ENCODE results near the gene FMO4. TPM values are rescaled to one million over a fixed set of nuclear protein-coding genes. Genes with fewer than 3 reads are reported as not detected.
"Not testable (repeated sequence)": the region's sequence is repeated elsewhere in the genome, so short reads cannot be mapped to it uniquely, and the experiment has no call there.

The FMO4 gene
- total RNA-seq, 1 donor from 2014 or later: 0.52 TPM

DNA sequence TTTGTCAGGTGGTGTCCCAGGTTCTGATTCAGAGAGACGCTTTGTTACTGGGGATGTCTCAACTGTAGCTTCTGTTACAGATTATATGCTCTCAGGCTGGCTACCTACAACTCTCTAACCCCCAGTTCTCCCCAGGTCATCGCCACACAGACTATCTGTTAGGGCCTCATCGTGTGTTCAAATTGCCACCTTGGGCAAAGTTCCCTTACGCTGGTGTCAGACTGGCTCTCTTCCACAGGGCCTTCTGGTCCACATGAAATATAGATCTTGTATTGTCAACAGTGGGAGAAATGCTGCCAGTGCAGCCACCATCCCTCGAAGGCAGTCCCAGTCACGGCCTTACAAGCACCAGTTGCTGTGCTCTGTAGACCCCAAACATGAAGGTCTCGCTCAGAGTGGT is 15.3 kb downstream of the FMO4 start:
- no peak overlapping the region for H3K4me3 ChIP-seq (ENCODE audit: low read depth, low read length)
- TF ChIP-seq, protein P1, sequence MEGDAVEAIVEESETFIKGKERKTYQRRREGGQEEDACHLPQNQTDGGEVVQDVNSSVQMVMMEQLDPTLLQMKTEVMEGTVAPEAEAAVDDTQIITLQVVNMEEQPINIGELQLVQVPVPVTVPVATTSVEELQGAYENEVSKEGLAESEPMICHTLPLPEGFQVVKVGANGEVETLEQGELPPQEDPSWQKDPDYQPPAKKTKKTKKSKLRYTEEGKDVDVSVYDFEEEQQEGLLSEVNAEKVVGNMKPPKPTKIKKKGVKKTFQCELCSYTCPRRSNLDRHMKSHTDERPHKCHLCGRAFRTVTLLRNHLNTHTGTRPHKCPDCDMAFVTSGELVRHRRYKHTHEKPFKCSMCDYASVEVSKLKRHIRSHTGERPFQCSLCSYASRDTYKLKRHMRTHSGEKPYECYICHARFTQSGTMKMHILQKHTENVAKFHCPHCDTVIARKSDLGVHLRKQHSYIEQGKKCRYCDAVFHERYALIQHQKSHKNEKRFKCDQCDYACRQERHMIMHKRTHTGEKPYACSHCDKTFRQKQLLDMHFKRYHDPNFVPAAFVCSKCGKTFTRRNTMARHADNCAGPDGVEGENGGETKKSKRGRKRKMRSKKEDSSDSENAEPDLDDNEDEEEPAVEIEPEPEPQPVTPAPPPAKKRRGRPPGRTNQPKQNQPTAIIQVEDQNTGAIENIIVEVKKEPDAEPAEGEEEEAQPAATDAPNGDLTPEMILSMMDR (conservative IDR thresholded peaks at IDR 0.05; ENCODE audit: low read depth, low read length): no peak
- no peak for DNase-seq (ENCODE audit: low read depth)

DNA sequence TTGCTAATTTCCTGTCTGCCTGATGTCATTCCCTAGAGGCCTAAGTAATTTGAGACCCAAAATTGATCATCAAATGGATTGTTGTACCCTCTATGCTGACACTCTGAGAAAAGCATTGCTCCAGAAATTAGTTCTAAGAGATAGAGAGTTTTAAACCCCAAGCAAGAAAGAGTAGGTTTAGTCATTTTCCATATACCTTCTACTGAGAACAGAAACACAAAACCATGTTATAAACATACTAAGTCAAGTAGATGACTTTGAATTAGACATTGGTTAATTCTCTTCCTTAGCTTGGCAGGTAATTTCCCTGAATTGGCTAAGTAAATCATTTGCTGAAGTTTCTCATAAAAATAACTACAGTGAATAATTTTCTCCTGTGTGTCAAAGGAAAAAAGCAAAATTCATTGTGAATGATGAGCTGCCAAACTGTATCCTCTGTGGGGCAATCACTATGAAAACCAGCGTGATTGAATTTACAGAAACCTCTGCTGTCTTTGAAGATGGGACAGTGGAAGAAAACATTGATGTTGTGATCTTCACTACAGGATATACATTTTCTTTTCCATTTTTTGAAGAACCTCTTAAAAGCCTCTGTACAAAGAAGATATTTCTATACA is 20.1 kb downstream of the FMO4 start:
- no peak for DNase-seq (ENCODE audit: low read depth)
- TF ChIP-seq, protein P1 (conservative IDR thresholded peaks at IDR 0.05; ENCODE audit: low read depth, low read length): no peak

DNA sequence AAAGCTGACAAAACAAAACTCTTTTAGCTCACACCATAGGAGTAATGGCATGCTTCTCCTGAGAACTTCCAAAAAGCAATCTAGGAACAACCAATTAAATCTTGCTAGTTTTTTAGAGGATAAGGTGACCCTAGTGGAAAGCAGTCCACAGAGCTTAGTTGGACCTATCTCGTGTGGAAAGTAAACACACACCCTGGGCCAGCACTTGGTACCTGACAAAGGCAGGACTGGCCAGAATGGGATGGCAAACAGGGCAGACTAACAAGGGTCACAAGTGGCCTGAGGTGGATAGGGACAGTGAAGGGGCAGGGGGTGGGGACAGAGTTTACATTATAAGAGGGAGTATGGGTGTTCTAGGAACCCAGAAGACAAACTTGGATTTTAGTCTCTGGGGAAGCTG is 22.0 kb downstream of the FMO4 start:
- no peak overlapping the region for H3K4me3 ChIP-seq (ENCODE audit: low read depth, low read length)
- TF ChIP-seq, protein P1 (conservative IDR thresholded peaks at IDR 0.05; ENCODE audit: low read depth, low read length): no peak
- no peak for DNase-seq (ENCODE audit: low read depth)

More for the DNA sequence above, 20.1 kb downstream of the FMO4 start:
- no peak overlapping the region for H3K4me3 ChIP-seq (ENCODE audit: low read depth, low read length)

DNA sequence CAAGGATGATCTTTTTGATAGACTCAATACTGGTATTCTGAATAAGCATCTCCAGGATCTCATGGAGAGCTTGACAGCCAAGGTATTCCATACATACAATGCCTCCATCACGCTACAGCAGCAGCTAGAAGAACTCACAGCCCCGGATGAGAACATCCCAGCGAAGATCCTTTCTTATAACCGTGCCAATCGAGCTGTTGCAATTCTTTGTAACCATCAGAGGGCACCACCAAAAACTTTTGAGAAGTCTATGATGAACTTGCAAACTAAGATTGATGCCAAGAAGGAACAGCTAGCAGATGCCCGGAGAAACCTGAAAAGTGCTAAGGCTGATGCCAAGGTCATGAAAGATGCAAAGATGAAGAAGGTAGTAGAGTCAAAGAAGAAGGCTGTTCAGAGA is 25.4 kb downstream of the FMO4 start:
- H3K4me3 ChIP-seq (ENCODE audit: low read depth, low read length); DNase-seq (ENCODE audit: low read depth): not testable (repeated sequence)
- TF ChIP-seq, protein P1 (conservative IDR thresholded peaks at IDR 0.05; ENCODE audit: low read depth, low read length): peak; percentile 18

DNA sequence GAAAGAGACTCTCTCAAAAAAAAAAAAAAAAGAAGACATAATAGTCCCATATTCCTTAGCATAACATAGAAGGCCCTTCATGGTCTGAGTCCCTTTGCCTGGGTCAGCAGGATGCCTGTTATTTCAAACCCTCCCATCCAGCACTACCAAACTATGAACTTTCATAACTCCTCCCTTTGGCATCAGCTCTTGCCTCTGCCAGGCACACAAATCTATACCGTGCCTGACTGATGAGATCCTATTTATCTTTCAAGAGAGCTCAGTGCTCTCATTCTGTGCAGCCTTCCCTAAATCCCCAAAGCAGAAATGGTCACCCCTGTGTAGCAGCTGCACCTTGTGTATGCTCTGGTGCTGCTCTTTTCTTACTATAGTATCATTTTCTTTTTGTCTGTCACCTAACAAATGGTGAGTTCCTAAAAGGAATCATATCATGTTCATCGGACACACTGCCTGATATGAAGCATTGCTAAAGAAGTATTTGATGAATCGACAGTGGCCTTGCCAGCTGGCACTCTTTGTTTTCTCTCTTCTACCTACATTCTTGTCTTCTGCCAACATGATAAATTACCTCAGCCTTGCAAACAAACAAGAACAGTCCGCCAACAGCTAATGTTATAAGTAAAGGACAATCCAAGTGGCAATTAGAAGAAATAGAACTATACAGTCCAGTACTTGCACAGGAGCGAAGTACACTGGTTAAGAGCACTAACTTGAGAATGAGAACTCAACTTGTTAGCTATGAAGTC is 29.9 kb downstream of the FMO4 start:
- H3K4me3 ChIP-seq (ENCODE audit: low read depth, low read length): no peak overlapping the region
- no peak for DNase-seq (ENCODE audit: low read depth)
- TF ChIP-seq, protein P1 (conservative IDR thresholded peaks at IDR 0.05; ENCODE audit: low read depth, low read length): no peak

DNA sequence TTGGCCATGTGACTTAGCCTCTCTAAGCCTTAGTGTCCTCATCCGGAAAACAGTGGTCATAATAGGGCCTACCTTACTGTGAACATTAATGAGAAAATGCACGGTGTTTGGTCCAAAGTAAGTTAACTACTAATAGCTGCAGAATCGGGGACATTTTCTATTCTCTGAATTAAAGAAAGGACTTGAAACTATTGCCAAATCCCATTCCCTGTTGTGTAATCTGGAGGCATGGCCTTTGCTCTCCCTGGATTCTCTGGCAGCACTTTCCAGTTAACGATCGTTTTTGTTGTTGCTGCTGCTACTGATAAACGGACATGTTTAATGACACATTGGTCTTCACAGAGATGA is 30.5 kb downstream of the FMO4 start:
- no peak overlapping the region for H3K4me3 ChIP-seq (ENCODE audit: low read depth, low read length)
- TF ChIP-seq, protein P1 (conservative IDR thresholded peaks at IDR 0.05; ENCODE audit: low read depth, low read length): no peak
- peak; percentile 64 for DNase-seq (ENCODE audit: low read depth)

DNA sequence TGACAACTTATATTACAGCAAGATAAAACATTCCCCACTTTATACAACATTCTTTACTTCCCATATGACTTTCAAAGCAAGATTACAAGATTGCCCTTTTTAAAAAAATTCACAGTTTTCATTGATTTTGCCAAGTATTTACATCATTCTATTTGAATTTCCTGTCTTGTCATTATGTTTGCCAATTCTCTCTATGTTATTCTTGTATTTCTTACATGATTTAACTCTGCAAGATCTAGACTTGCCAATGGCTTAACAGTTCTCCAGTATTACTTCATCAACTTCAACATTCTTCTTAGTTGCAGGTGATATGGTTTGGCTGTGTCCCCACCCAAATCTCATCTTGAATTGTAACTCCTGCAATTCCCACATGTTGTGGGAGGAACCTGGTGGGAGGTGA is 31.6 kb downstream of the FMO4 start:
- no peak for DNase-seq (ENCODE audit: low read depth)
- H3K4me3 ChIP-seq (ENCODE audit: low read depth, low read length): no peak overlapping the region

More for the DNA sequence above, 31.6 kb downstream of the FMO4 start:
- TF ChIP-seq, protein P1 (conservative IDR thresholded peaks at IDR 0.05; ENCODE audit: low read depth, low read length): no peak

Measured in epithelial cell of proximal tubule (primary cell).